ENCODE results near the gene HADHA.

DNA sequence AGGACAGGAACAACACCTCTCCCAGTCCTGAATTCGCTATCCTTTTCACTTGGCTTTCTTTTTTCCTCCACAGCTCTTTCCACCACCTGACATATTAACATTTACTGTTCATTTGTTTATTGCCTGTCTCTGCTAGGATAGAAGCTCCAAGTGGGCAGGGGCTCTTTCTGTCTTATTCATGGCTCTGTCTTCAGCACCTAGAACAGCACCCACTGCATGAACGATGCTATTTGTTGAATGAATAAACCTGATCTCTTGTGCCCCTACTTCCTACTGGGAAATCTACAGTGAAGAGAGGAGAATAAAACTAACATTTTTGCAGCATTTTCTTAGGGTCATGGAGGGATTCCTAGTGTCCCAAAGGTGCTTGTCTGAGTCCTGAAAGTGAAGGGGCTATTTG, 95.9 kb downstream of the HADHA start:
- TF ChIP-seq MXI1 (IDR thresholded peaks at IDR 0.05; ENCODE audit: low read depth, low read length) = no peak
- no peak for TF ChIP-seq YY1 (IDR thresholded peaks at IDR 0.05; ENCODE audit: low read depth)
- TF ChIP-seq CTCF (IDR thresholded peaks at IDR 0.05) = no peak
- no peak for TF ChIP-seq RAD21 (IDR thresholded peaks at IDR 0.05; ENCODE audit: low read length)
- no peak for TF ChIP-seq SMC3 (IDR thresholded peaks at IDR 0.05; ENCODE audit: low read depth, low read length)
- no peak for TF ChIP-seq ELF1 (IDR thresholded peaks at IDR 0.05)
- TF ChIP-seq, protein P1, sequence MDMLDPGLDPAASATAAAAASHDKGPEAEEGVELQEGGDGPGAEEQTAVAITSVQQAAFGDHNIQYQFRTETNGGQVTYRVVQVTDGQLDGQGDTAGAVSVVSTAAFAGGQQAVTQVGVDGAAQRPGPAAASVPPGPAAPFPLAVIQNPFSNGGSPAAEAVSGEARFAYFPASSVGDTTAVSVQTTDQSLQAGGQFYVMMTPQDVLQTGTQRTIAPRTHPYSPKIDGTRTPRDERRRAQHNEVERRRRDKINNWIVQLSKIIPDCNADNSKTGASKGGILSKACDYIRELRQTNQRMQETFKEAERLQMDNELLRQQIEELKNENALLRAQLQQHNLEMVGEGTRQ (IDR thresholded peaks at IDR 0.05; ENCODE audit: borderline replicate concordance, low read depth, low read length) = no peak
- no peak for TF ChIP-seq GABPA (IDR thresholded peaks at IDR 0.05; ENCODE audit: low read depth)
- TF ChIP-seq EP300 (IDR thresholded peaks at IDR 0.05; ENCODE audit: borderline replicate concordance in 1 of 2, low read depth in 1 of 2, low read length in 1 of 2) = no peak
- TF ChIP-seq MAX (IDR thresholded peaks at IDR 0.05; ENCODE audit: low read depth) = no peak
- TF ChIP-seq POLR2AphosphoS5 (IDR thresholded peaks at IDR 0.05; ENCODE audit: low read depth, low read length) = no peak
- TF ChIP-seq JUND (IDR thresholded peaks at IDR 0.05) = no peak

All from SK-N-SH (cell line).